Hepatocyte (in vitro differentiated cells): ENCODE measurements around the gene IPO11. TPM values are rescaled to one million over a fixed set of nuclear protein-coding genes. Genes with fewer than 3 reads are reported as not detected.

Experiments used
- DNase-seq: peaks from one replicate; pipeline ENCODE4 v3.0.0-alpha.2; 2016; ENCODE audit warnings: low spot score
- H2AFZ ChIP-seq: fragments of 200-600 bp; sonication (generic); 2 replicates; pipeline ENCODE4 v1.6.0; 2016; ENCODE audit warnings: antibody characterized with exemption, mild to moderate bottlenecking
- H3K27ac ChIP-seq: fragments of 200-600 bp; sonication (generic); 2 replicates; pipeline ENCODE4 v1.5.1; 2016; ENCODE audit warnings: mild to moderate bottlenecking
- H3K27me3 ChIP-seq: fragments of 200-600 bp; sonication (generic); 2 replicates; pipeline ENCODE4 v1.6.1; 2016
- H3K36me3 ChIP-seq: fragments of 200-600 bp; sonication (generic); replicated peaks from 2 replicates; pipeline ENCODE4 v1.5.1; 2016; ENCODE audit warnings: low read depth; ENCODE audit not compliant: insufficient read depth
- H3K4me1 ChIP-seq: fragments of 200-600 bp; sonication (generic); 2 replicates; pipeline ENCODE4 v1.5.1; 2016; ENCODE audit warnings: mild to moderate bottlenecking, moderate library complexity; ENCODE audit not compliant: insufficient read depth
- H3K4me2 ChIP-seq: fragments of 200-600 bp; sonication (generic); 2 replicates; pipeline ENCODE4 v1.6.0; 2016
- H3K4me3 ChIP-seq: fragments of 200-600 bp; sonication (generic); 2 replicates; pipeline ENCODE4 v1.5.1; 2016; ENCODE audit warnings: mild to moderate bottlenecking
- H3K79me2 ChIP-seq: fragments of 200-600 bp; sonication (generic); 2 replicates; pipeline ENCODE4 v1.6.0; 2017; ENCODE audit warnings: mild to moderate bottlenecking
- H3K9me2 ChIP-seq: fragments of 200-600 bp; sonication (generic); replicated peaks from 2 replicates; pipeline ENCODE4 v1.6.0; 2017; ENCODE audit warnings: mild to moderate bottlenecking; ENCODE audit not compliant: insufficient read depth
- H3K9me3 ChIP-seq: fragments of 200-600 bp; sonication (generic); 2 replicates; pipeline ENCODE4 v1.5.1; 2016; ENCODE audit warnings: low read depth, mild to moderate bottlenecking
- H4K20me1 ChIP-seq: fragments of 200-600 bp; sonication (generic); 2 replicates; pipeline ENCODE4 v1.6.0; 2016; ENCODE audit warnings: mild to moderate bottlenecking; ENCODE audit not compliant: insufficient read depth, poor library complexity, severe bottlenecking
- EZH2 ChIP-seq: fragments of 200-600 bp; sonication (generic); IDR thresholded peaks from 2 replicates; pipeline ENCODE4 v1.6.1; 2016; ENCODE audit warnings: antibody characterized with exemption, mild to moderate bottlenecking, borderline replicate concordance
- EZH2phosphoT487 ChIP-seq: fragments of 200-600 bp; sonication (generic); IDR thresholded peaks from one replicate; pipeline ENCODE4 v1.6.1; 2018; ENCODE audit warnings: antibody characterized with exemption, mild to moderate bottlenecking, low read depth, moderate library complexity; ENCODE audit not compliant: unreplicated experiment, severe bottlenecking
- WGBS: methylation state at CpG from one replicate; pipeline ENCODE4 v1.1.6; 2016; ENCODE audit warnings: low lambda C conversion rate; ENCODE audit errors: missing lambda C conversion rate; 5-methylcytosine and 5-hydroxymethylcytosine counted together
- polyA plus RNA-seq: library from polyadenylated mRNA; unstranded; fragments of >200 nt; fragmentation: Nextera tagmentation; extraction: Ambion mirVana; gene quantifications from 2 replicates; pipeline ENCODE4 v1.2.1, GENCODE V29; 2016
- total RNA-seq: library from RNA; depleted of rRNA; stranded (reverse); fragments of >200 nt; gene quantifications from 2 replicates; pipeline ENCODE4 v1.2.3, GENCODE V29; 2014
- TF ChIP-seq, protein P1 (sequence below): fragments of 200-600 bp; sonication (generic); IDR thresholded peaks from 2 replicates; pipeline ENCODE4 v1.5.1; 2016; ENCODE audit warnings: antibody characterized with exemption, mild to moderate bottlenecking; ENCODE audit not compliant: poor library complexity

IPO11 gene
- total RNA-seq (18.3 and 24.2 TPM in 2 replicates), polyA plus RNA-seq (7.1 and 10.3 TPM in 2 replicates)

DNA sequence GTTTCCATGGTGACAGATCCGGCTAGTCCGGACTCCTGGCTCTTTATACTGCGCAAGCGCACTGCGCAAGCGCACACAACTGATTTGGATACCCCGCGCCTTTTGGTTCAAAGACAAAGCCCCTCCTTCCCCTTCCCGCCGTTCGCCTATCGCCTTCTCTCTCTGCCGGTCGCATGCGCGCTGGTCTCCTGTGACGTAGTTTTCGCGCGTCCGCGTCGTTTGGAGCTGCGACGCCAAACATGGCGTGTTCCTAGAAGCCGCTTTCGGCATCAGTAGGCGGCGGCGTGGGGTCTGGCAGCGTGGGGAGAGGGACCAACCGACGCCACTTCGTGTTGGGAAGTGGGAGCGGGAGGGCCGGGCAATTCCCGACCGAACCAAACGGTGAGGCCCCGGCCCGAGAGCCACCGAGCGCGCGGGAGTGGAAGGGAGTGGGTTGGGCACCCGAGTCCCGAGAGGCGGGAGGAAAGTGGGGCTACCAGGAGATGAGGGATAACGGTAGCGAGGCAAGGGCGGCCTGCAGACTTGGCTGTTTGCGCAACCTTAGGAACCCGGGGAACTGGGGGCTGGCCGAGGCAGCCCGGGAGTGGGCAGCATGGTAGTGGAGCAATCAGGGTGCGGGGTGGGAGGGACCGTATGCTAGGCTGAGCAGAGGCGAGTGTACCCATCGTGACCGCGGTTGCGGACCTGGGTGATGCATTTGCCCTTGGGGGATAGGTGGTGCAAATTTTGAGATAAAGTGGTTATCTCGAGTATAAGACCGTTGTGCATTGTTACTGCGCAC lies at the start of gene IPO11:
TSS of gene IPO11 (plus strand) at position 215 of the 781 bp plus-strand sequence. CDS start 24,517 bp downstream, outside the sequence.
- TF ChIP-seq EZH2phosphoT487: no peak
- peak within 1 kb of the TSS; percentile 73 for H2AFZ ChIP-seq
- H3K4me1 ChIP-seq: no peaks in the 10 kb centered on the region
- H3K9me3 ChIP-seq: no peaks in the 10 kb centered on the region
- 2% methylated on average over 57 of the region's 66 CpGs for WGBS
- no peaks in the 10 kb centered on the region for H4K20me1 ChIP-seq
- peak within 1 kb of the TSS; percentile 51 for H3K4me3 ChIP-seq
- H3K9me2 ChIP-seq: no peaks in the 10 kb centered on the region
- H3K79me2 ChIP-seq: peaks cover 45% of the 10 kb centered on the region
- H3K27me3 ChIP-seq: no peaks in the 10 kb centered on the region
- no peaks in the 10 kb centered on the region for H3K36me3 ChIP-seq
- peak within 1 kb of the TSS; percentile 63 for H3K27ac ChIP-seq
- peak; percentile 99 for DNase-seq
- H3K4me2 ChIP-seq: peak within 1 kb of the TSS; percentile 89

GRCh38 chr5:62369039-62369438 lies 43.5 kb upstream of the IPO11 start:
- TF ChIP-seq EZH2: no peak
- TF ChIP-seq, protein P1, sequence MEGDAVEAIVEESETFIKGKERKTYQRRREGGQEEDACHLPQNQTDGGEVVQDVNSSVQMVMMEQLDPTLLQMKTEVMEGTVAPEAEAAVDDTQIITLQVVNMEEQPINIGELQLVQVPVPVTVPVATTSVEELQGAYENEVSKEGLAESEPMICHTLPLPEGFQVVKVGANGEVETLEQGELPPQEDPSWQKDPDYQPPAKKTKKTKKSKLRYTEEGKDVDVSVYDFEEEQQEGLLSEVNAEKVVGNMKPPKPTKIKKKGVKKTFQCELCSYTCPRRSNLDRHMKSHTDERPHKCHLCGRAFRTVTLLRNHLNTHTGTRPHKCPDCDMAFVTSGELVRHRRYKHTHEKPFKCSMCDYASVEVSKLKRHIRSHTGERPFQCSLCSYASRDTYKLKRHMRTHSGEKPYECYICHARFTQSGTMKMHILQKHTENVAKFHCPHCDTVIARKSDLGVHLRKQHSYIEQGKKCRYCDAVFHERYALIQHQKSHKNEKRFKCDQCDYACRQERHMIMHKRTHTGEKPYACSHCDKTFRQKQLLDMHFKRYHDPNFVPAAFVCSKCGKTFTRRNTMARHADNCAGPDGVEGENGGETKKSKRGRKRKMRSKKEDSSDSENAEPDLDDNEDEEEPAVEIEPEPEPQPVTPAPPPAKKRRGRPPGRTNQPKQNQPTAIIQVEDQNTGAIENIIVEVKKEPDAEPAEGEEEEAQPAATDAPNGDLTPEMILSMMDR: no peak
- TF ChIP-seq EZH2phosphoT487: no peak
- WGBS: 96% methylated on average over 2 of the region's 2 CpGs
- no peaks in the 10 kb centered on the region for H3K9me2 ChIP-seq

GRCh38 chr5:62371409-62371808 lies 41.2 kb upstream of the IPO11 start:
- no peaks in the 10 kb centered on the region for H3K79me2 ChIP-seq
- H2AFZ ChIP-seq: no peak overlapping the region
- H3K27ac ChIP-seq: no peak overlapping the region
- H3K9me3 ChIP-seq: no peaks in the 10 kb centered on the region
- no peaks in the 10 kb centered on the region for H4K20me1 ChIP-seq
- H3K36me3 ChIP-seq: no peaks in the 10 kb centered on the region
- H3K27me3 ChIP-seq: no peaks in the 10 kb centered on the region
- no peaks in the 10 kb centered on the region for H3K9me2 ChIP-seq
- no peak overlapping the region for H3K4me3 ChIP-seq
- no peak for TF ChIP-seq EZH2
- TF ChIP-seq, protein P1: no peak
- no peak for TF ChIP-seq EZH2phosphoT487
- H3K4me2 ChIP-seq: no peak overlapping the region
- DNase-seq: no peak
- H3K4me1 ChIP-seq: no peaks in the 10 kb centered on the region

More at GRCh38 chr5:62369039-62369438, 43.5 kb upstream of the IPO11 start:
- H3K27ac ChIP-seq: no peak overlapping the region
- no peaks in the 10 kb centered on the region for H3K79me2 ChIP-seq
- no peak overlapping the region for H3K4me2 ChIP-seq
- peaks cover 3% of the 10 kb centered on the region for H3K9me3 ChIP-seq
- no peak overlapping the region for H3K4me3 ChIP-seq
- H3K4me1 ChIP-seq: no peaks in the 10 kb centered on the region
- H3K36me3 ChIP-seq: no peaks in the 10 kb centered on the region
- no peaks in the 10 kb centered on the region for H3K27me3 ChIP-seq
- DNase-seq: no peak
- no peak overlapping the region for H2AFZ ChIP-seq
- H4K20me1 ChIP-seq: no peaks in the 10 kb centered on the region

GRCh38 chr5:62372600-62372999 lies 40.0 kb upstream of the IPO11 start:
- Histone ChIP-seq H3K4me3 (no peak overlapping the region), H3K27me3 (no peaks in the 10 kb centered on the region), H4K20me1 (no peaks in the 10 kb centered on the region), H3K9me3 (no peaks in the 10 kb centered on the region), H3K4me2 (no peak overlapping the region), H3K27ac (no peak overlapping the region), H2AFZ (no peak overlapping the region), H3K9me2 (no peaks in the 10 kb centered on the region), H3K79me2 (no peaks in the 10 kb centered on the region), H3K4me1 (no peaks in the 10 kb centered on the region), H3K36me3 (no peaks in the 10 kb centered on the region)
- 98% methylated on average over 3 of the region's 3 CpGs for WGBS
- TF ChIP-seq, protein P1: no peak
- TF ChIP-seq EZH2phosphoT487 (no peak), EZH2 (no peak)
- DNase-seq: no peak
